WTC11 (cell line): ENCODE measurements around the gene RPL23. TPM values are rescaled to one million over a fixed set of nuclear protein-coding genes. Genes with fewer than 3 reads are reported as not detected.

Experiments
- CBFB ChIP-seq: sonication (generic); formaldehyde crosslinking; IDR thresholded peaks from 2 replicates; pipeline ENCODE4 v1.8.1; 2022; ENCODE audit warnings: mild to moderate bottlenecking, low read depth, missing genetic modification reagents
- CREB1 ChIP-seq: sonication (generic); formaldehyde crosslinking; IDR thresholded peaks from 2 replicates; pipeline ENCODE4 v1.8.0; 2023; ENCODE audit warnings: mild to moderate bottlenecking, missing genetic modification reagents
- EMX1 ChIP-seq: fragments of 250-450 bp; sonication (Bioruptor Pico); IDR thresholded peaks from 2 replicates; pipeline ENCODE4 v1.8.0; 2021; ENCODE audit warnings: mild to moderate bottlenecking
- GTF2I ChIP-seq: fragments of 250-450 bp; sonication (Bioruptor Pico); conservative IDR thresholded peaks from 2 replicates; pipeline ENCODE4 v1.4.0; 2021; ENCODE audit warnings: mild to moderate bottlenecking
- IRF2 ChIP-seq: sonication (generic); formaldehyde crosslinking; IDR thresholded peaks from 2 replicates; pipeline ENCODE4 v1.8.0; 2022; ENCODE audit warnings: low read depth, missing genetic modification reagents, borderline replicate concordance
- JAZF1 ChIP-seq: fragments of 250-450 bp; sonication (Bioruptor Pico); IDR thresholded peaks from 2 replicates; pipeline ENCODE4 v1.9.0; 2021; ENCODE audit warnings: moderate library complexity, mild to moderate bottlenecking, inconsistent platforms
- NR1H2 ChIP-seq: sonication (generic); formaldehyde crosslinking; IDR thresholded peaks from 2 replicates; pipeline ENCODE4 v1.9.0; 2021; ENCODE audit warnings: mild to moderate bottlenecking, moderate library complexity, missing genetic modification reagents
- NR2C2 ChIP-seq: sonication (generic); formaldehyde crosslinking; IDR thresholded peaks from 2 replicates; pipeline ENCODE4 v1.8.0; 2022; ENCODE audit warnings: mild to moderate bottlenecking, missing genetic modification reagents
- OVOL2 ChIP-seq: fragments of 250-450 bp; sonication (Bioruptor Pico); IDR thresholded peaks from 2 replicates; pipeline ENCODE4 v1.9.0; 2021; ENCODE audit warnings: mild to moderate bottlenecking, borderline replicate concordance
- PRRX2 ChIP-seq: fragments of 250-450 bp; sonication (Bioruptor Pico); IDR thresholded peaks from 2 replicates; pipeline ENCODE4 v1.8.0; 2021; ENCODE audit warnings: mild to moderate bottlenecking
- SMAD3 ChIP-seq: sonication (generic); formaldehyde crosslinking; IDR thresholded peaks from 2 replicates; pipeline ENCODE4 v1.8.0; 2022; ENCODE audit warnings: missing genetic modification reagents, mild to moderate bottlenecking, borderline replicate concordance
- SMAD4 ChIP-seq: sonication (generic); formaldehyde crosslinking; IDR thresholded peaks from 2 replicates; pipeline ENCODE4 v1.8.0; 2022; ENCODE audit warnings: mild to moderate bottlenecking, missing genetic modification reagents
- SP1 ChIP-seq: sonication (generic); formaldehyde crosslinking; conservative IDR thresholded peaks from 2 replicates; pipeline ENCODE4 v1.8.1; 2022; ENCODE audit warnings: missing genetic modification reagents
- TEAD4 ChIP-seq: sonication (generic); formaldehyde crosslinking; IDR thresholded peaks from 2 replicates; pipeline ENCODE4 v1.8.0; 2022; ENCODE audit warnings: mild to moderate bottlenecking, missing genetic modification reagents
- TP53 ChIP-seq: sonication (generic); formaldehyde crosslinking; IDR thresholded peaks from 2 replicates; pipeline ENCODE4 v1.8.1; 2023; ENCODE audit warnings: mild to moderate bottlenecking, missing genetic modification reagents
- ZNF138 ChIP-seq: sonication (generic); formaldehyde crosslinking; conservative IDR thresholded peaks from 2 replicates; pipeline ENCODE4 v1.8.1; 2022; ENCODE audit warnings: mild to moderate bottlenecking, moderate library complexity, missing genetic modification reagents
- ZNF219 ChIP-seq: sonication (generic); formaldehyde crosslinking; IDR thresholded peaks from 2 replicates; pipeline ENCODE4 v1.8.0; 2023; ENCODE audit warnings: missing genetic modification reagents, mild to moderate bottlenecking, borderline replicate concordance
- ZNF396 ChIP-seq: fragments of 250-450 bp; sonication (Bioruptor Pico); IDR thresholded peaks from 2 replicates; pipeline ENCODE4 v1.8.0; 2021; ENCODE audit warnings: mild to moderate bottlenecking, moderate library complexity, borderline replicate concordance
- ZNF416 ChIP-seq: fragments of 250-450 bp; sonication (Bioruptor Pico); IDR thresholded peaks from 2 replicates; pipeline ENCODE4 v1.9.0; 2021; ENCODE audit warnings: mild to moderate bottlenecking, inconsistent platforms
- ZNF671 ChIP-seq: fragments of 250-450 bp; sonication (Bioruptor Pico); IDR thresholded peaks from 2 replicates; pipeline ENCODE4 v1.8.0; 2021; ENCODE audit warnings: mild to moderate bottlenecking
- total RNA-seq: library from RNA; stranded (reverse); gene quantifications from 3 replicates; pipeline ENCODE4 v1.2.3, GENCODE V29; 2021
- TF ChIP-seq, protein P1 (sequence below): fragments of 250-450 bp; sonication (Bioruptor Pico); IDR thresholded peaks from 2 replicates; pipeline ENCODE4 v1.9.0; 2021; ENCODE audit warnings: mild to moderate bottlenecking
- TF ChIP-seq, protein P2 (sequence below): sonication (generic); formaldehyde crosslinking; IDR thresholded peaks from 2 replicates; pipeline ENCODE4 v1.8.1; 2022; ENCODE audit warnings: mild to moderate bottlenecking, missing genetic modification reagents, moderate library complexity, borderline replicate concordance
- TF ChIP-seq, protein P3 (sequence below): sonication (generic); formaldehyde crosslinking; conservative IDR thresholded peaks from 2 replicates; pipeline ENCODE4 v1.8.1; 2022; ENCODE audit warnings: mild to moderate bottlenecking, missing genetic modification reagents
- TF ChIP-seq, protein P4 (sequence below): sonication (generic); formaldehyde crosslinking; IDR thresholded peaks from 2 replicates; pipeline ENCODE4 v1.8.1; 2023; ENCODE audit warnings: mild to moderate bottlenecking, missing genetic modification reagents
- TF ChIP-seq, protein P5 (sequence below): sonication (generic); formaldehyde crosslinking; IDR thresholded peaks from 2 replicates; pipeline ENCODE4 v1.8.0; 2023; ENCODE audit warnings: missing genetic modification reagents
- TF ChIP-seq, protein P6 (sequence below): fragments of 250-450 bp; sonication (Bioruptor Pico); conservative IDR thresholded peaks from 2 replicates; pipeline ENCODE4 v1.9.0; 2021; ENCODE audit warnings: mild to moderate bottlenecking
- TF ChIP-seq, protein P7 (sequence below): sonication (generic); formaldehyde crosslinking; IDR thresholded peaks from 2 replicates; pipeline ENCODE4 v1.8.1; 2023; ENCODE audit warnings: mild to moderate bottlenecking, missing genetic modification reagents, moderate library complexity
- TF ChIP-seq, protein P8 (sequence below): sonication (generic); formaldehyde crosslinking; IDR thresholded peaks from 2 replicates; pipeline ENCODE4 v1.8.1; 2022; ENCODE audit warnings: low read depth, mild to moderate bottlenecking, moderate library complexity, missing genetic modification reagents, borderline replicate concordance
- TF ChIP-seq, protein P9 (sequence below): sonication (generic); formaldehyde crosslinking; IDR thresholded peaks from 2 replicates; pipeline ENCODE4 v1.8.1; 2022; ENCODE audit warnings: missing genetic modification reagents, borderline replicate concordance

Gene RPL23
- total RNA-seq, 1 experiment from 2014 or later: 1,832 TPM

DNA sequence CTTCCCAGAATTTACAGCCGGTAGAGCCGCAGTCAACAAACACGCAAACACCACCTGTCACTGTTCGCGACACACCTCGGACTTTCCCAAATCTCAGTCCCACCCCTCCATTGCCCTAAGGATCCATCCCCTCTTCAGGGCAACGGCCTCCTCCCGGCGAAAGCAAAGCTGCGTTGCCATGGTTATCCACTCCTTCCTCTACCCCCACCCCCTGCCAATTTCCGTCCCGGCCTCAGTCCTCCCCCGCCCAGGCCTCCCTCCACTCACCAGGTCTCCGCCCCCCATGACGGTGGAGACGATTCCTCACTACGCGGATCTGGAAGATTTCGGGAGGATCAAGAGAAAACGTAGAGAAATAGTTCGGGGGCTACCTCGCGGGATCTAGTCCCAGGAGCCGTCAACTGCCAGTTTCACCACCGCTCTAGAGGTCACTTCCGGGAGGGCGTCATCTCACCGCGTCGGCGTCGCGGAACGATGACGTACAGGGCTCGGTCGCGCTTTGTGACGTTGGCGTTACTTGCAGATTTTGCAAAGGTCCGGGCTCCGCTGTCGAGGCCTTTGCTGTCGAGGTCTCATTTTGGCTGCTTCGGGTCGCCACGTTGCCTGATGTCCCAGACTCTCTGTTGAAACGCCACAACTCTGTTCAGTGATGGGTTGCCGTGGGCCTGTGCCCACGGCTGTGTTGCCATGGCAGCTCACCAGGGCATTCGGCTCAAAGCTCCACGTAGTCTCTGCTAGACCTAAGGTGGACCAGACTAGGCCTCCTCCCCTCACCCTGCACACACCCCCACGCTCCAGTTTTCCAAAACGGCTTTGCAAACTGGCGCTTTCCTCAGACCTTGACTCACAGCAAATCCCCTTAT lies 28.4 kb downstream of the RPL23 start, which contains the start of gene CWC25 (continued):
- TF ChIP-seq SP1 (peak; percentile 94), NR1H2 (CRISPR knock-in tag) (no peak), NR2C2 (no peak), ZNF396 (CRISPR knock-in tag) (no peak), JAZF1 (CRISPR knock-in tag) (no peak), ZNF416 (CRISPR knock-in tag) (no peak), CREB1 (CRISPR knock-in tag) (peak; percentile 99), SMAD3 (CRISPR knock-in tag) (no peak), SMAD4 (CRISPR knock-in tag) (0 out of 2 replicates have a peak, but pooled peaks have one; percentile 30), CBFB (CRISPR knock-in tag) (no peak), PRRX2 (CRISPR knock-in tag) (no peak), ZNF671 (CRISPR knock-in tag) (0 out of 2 replicates have a peak, but pooled peaks have one; percentile 11), ZNF219 (CRISPR knock-in tag) (no peak), GTF2I (CRISPR knock-in tag) (no peak), IRF2 (CRISPR knock-in tag) (no peak), EMX1 (no peak), TEAD4 (CRISPR knock-in tag) (no peak), TP53 (CRISPR knock-in tag) (no peak), OVOL2 (CRISPR knock-in tag) (no peak), ZNF138 (no peak)
- TF ChIP-seq, protein P1, sequence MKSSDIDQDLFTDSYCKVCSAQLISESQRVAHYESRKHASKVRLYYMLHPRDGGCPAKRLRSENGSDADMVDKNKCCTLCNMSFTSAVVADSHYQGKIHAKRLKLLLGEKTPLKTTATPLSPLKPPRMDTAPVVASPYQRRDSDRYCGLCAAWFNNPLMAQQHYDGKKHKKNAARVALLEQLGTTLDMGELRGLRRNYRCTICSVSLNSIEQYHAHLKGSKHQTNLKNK (CRISPR knock-in tag): no peak
- TF ChIP-seq, protein P2, sequence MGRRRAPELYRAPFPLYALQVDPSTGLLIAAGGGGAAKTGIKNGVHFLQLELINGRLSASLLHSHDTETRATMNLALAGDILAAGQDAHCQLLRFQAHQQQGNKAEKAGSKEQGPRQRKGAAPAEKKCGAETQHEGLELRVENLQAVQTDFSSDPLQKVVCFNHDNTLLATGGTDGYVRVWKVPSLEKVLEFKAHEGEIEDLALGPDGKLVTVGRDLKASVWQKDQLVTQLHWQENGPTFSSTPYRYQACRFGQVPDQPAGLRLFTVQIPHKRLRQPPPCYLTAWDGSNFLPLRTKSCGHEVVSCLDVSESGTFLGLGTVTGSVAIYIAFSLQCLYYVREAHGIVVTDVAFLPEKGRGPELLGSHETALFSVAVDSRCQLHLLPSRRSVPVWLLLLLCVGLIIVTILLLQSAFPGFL (CRISPR knock-in tag): peak; percentile 68; the same call in 1 of the 2 replicates
- TF ChIP-seq, protein P3, sequence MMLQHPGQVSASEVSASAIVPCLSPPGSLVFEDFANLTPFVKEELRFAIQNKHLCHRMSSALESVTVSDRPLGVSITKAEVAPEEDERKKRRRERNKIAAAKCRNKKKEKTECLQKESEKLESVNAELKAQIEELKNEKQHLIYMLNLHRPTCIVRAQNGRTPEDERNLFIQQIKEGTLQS (CRISPR knock-in tag): no peak
- TF ChIP-seq, protein P4, sequence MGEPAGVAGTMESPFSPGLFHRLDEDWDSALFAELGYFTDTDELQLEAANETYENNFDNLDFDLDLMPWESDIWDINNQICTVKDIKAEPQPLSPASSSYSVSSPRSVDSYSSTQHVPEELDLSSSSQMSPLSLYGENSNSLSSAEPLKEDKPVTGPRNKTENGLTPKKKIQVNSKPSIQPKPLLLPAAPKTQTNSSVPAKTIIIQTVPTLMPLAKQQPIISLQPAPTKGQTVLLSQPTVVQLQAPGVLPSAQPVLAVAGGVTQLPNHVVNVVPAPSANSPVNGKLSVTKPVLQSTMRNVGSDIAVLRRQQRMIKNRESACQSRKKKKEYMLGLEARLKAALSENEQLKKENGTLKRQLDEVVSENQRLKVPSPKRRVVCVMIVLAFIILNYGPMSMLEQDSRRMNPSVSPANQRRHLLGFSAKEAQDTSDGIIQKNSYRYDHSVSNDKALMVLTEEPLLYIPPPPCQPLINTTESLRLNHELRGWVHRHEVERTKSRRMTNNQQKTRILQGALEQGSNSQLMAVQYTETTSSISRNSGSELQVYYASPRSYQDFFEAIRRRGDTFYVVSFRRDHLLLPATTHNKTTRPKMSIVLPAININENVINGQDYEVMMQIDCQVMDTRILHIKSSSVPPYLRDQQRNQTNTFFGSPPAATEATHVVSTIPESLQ (CRISPR knock-in tag): no peak
- TF ChIP-seq, protein P5, sequence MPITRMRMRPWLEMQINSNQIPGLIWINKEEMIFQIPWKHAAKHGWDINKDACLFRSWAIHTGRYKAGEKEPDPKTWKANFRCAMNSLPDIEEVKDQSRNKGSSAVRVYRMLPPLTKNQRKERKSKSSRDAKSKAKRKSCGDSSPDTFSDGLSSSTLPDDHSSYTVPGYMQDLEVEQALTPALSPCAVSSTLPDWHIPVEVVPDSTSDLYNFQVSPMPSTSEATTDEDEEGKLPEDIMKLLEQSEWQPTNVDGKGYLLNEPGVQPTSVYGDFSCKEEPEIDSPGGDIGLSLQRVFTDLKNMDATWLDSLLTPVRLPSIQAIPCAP (CRISPR knock-in tag): peak; percentile 76; the same call in 1 of the 2 replicates
- TF ChIP-seq, protein P6, sequence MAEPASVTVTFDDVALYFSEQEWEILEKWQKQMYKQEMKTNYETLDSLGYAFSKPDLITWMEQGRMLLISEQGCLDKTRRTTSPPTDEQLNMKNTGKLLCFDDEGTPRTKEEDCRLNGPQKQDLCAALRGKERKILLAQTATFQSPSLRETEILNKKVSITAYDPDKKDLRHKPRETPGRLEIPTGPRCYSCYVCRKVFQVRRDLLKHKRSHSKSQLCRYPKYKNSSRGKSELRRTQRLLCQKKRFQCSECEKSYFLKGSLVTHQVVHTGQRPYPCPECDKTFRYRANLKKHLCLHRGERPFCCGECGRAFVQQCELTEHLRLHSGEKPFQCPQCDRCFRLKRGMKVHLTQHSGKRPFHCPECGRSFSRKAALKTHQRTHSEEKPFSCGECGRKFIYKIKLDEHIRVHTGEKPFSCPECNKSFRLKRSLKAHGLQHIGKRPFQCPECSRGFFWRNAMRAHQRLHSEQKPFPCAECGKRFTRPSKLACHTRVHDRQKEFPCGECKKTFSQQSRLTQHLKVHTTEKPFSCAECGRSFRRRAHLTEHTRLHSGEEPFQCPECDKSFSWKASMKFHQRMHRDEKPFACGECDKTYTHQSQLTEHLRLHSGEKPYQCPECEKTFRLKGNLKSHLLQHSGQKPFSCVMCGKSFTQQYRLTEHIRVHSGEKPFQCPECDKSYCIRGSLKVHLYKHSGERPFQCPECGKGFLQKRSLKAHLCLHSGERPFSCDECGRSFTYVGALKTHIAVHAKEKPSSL (CRISPR knock-in tag): no peak
- TF ChIP-seq, protein P7, sequence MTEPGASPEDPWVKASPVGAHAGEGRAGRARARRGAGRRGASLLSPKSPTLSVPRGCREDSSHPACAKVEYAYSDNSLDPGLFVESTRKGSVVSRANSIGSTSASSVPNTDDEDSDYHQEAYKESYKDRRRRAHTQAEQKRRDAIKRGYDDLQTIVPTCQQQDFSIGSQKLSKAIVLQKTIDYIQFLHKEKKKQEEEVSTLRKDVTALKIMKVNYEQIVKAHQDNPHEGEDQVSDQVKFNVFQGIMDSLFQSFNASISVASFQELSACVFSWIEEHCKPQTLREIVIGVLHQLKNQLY (CRISPR knock-in tag): no peak
- TF ChIP-seq, protein P8, sequence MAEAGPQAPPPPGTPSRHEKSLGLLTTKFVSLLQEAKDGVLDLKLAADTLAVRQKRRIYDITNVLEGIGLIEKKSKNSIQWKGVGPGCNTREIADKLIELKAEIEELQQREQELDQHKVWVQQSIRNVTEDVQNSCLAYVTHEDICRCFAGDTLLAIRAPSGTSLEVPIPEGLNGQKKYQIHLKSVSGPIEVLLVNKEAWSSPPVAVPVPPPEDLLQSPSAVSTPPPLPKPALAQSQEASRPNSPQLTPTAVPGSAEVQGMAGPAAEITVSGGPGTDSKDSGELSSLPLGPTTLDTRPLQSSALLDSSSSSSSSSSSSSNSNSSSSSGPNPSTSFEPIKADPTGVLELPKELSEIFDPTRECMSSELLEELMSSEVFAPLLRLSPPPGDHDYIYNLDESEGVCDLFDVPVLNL: no peak
- TF ChIP-seq, protein P9, sequence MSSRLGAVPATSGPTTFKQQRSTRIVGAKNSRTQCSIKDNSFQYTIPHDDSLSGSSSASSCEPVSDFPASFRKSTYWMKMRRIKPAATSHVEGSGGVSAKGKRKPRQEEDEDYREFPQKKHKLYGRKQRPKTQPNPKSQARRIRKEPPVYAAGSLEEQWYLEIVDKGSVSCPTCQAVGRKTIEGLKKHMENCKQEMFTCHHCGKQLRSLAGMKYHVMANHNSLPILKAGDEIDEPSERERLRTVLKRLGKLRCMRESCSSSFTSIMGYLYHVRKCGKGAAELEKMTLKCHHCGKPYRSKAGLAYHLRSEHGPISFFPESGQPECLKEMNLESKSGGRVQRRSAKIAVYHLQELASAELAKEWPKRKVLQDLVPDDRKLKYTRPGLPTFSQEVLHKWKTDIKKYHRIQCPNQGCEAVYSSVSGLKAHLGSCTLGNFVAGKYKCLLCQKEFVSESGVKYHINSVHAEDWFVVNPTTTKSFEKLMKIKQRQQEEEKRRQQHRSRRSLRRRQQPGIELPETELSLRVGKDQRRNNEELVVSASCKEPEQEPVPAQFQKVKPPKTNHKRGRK (CRISPR knock-in tag): no peak
